GM21423 (cell line): ENCODE measurements around the gene RXFP4.

Experiments
- ATAC-seq: cut with Tn5 transposase; IDR thresholded peaks from one replicate; pipeline ENCODE4 v1.9.1; 2021; ENCODE audit warnings: mild to moderate bottlenecking, moderate library complexity; ENCODE audit not compliant: unreplicated experiment

RXFP4 gene

DNA sequence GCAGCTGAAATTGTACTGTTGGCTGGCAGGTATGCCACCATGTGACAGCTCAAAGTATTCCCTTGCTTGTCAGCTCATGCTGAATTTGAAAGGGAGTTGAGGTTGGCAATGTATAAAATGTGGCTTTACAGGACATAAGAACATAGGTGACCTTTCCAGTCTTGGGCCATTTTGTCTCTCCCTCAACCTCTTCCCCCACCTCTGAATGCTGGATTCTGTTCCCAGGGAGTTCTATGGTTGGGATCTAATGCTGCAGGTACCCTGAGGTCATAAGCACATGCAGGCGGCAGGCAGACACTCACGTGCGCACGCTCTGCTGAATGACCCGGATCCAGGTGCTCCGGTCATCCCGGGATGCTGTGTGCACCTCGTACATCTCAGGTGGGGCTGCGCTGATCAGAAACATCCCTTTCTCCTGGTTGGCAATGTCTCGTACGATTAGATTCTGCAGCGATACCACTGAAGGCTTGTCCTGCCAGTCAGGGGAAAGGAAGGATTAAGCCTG, 16.0 kb downstream of the RXFP4 start:
- ATAC-seq, result no peak

DNA sequence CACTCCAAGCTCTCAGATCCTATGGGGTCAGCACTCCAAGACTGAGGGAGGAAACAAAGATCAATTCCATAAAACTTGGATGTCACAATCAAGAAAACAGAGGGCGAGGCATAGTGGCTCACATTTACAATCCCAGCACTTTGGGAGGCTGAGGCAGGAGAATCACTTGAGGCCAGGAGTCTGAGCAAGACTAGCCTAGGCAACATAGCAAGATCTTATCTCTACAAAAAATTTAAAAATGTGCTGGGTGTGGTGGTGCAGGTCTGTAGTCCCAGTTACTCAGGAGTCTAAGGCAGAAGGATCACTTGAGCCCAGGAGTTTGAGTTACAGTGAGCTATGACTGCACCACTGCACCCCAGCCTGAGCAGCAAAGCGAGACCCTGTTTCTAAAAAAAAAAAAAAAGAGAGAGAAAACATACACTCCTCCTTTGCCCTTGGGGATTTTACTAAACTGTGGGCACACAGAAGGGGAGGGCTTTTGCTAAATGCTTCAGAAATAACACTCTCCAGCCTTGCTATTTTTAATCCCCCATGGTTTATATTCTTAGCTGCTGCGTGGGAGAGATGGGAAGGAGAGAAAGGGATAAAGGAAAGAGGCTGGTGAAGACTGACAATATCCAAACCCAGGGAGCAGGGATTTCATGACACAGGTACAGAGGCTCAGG, 18.8 kb downstream of the RXFP4 start:
- ATAC-seq, result no peak

DNA sequence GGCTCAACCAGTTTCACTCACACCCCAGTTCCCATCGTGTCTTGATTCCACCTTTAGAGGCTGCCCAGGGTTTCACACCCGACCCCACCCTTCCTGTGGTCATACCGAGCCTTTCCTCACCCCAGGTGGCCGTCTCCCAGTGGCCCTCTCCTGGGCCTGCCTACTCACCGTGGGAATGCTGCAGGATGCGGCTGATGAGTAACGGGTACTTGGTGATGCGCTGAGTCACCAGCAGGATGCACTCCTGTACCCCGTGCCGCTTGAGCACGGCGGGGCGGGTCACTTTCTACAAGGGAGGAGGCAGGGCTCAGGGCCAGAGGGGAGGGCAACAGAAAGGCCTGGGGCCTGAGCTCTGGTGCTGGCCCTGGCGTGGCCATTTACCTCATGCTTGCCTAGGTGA, 20.5 kb downstream of the RXFP4 start:
- ATAC-seq, result no peak

DNA sequence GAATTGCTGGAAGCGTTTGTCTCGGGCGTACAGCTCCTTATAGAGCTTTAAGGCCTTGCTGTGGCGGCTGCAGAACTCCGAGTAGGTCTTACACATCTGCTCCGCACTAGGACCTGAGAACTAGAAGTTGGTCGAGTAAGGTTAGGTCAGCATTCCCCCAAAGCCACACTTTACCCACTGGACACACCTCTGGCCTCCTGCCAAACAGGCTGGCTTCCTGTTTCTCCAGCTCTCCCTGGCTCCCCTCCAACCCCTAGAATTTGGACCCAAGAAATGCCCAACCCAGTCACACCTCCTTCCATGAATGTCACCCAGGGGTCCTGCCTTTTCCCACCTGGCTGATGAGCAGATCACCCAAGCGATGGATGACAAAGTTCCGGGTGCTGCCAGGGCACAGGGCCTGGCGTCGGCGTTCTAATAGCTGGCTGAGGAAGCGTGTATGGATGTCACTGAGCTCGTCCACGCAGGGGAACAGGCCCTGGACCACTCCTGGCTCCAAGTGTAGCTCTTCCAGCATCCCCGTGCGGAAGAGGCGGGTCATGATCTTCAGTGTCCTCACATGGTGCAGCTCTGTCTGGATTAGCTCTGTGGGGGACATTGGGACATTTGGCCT, 21.3 kb downstream of the RXFP4 start:
- ATAC-seq, result no peak

DNA sequence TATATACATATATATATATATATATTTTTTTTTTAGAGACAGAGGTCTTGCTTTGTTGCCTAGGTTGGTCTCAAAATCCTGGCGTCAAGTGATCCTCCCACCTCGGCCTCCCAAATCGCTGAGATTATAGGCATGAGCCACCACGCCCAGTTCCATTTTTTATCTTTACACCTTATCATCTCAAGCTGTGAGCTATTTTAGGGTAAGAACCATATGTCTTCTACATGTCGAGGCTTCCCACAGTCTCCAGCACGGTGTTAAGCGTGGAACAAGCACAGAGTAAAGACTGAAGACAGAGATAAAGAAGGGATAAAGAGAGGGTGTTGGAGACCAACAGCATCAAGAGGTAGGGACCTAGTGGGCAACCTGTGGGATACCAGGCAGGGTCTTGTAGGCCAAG, 22.8 kb downstream of the RXFP4 start:
- no peak for ATAC-seq

DNA sequence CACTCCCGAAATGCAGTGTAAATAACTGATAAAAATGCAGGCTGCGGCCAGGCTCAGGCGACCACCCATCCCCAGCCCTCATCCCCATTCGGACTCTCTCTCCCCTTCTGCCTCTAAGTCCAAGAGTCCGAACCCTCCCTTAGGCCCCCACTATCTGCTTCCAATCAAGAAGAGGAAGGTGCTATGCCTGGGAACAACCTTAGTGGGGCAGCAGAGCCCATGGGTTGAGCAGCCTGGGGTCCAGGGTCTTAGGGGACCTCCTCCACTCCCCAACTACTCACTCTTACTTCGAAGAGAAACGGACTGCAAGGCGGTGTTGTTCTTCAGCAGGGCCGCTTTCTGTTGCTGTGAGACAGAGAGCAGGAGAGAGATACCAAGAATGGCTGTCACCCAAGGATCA, 24.7 kb downstream of the RXFP4 start:
- ATAC-seq, result no peak

DNA sequence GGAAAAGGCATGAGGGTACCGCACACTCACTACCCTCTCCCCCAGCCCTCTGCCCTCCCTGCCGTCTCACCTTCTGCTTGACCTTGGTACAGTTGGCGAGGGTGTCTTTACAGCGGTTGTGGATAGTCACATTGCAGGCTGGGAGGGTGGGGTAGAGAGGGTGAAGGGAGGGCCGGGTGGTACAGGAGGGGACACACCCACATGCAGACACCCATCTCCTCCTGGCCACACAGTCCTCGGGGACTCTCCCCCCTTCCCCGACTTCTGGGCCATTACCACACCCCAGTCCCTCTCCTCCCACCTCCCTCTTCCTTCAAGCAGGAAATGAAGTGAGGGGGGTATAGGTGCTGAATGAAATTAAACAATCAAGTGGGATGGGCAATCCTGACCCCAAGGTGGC, 25.3 kb downstream of the RXFP4 start:
- ATAC-seq, result no peak

DNA sequence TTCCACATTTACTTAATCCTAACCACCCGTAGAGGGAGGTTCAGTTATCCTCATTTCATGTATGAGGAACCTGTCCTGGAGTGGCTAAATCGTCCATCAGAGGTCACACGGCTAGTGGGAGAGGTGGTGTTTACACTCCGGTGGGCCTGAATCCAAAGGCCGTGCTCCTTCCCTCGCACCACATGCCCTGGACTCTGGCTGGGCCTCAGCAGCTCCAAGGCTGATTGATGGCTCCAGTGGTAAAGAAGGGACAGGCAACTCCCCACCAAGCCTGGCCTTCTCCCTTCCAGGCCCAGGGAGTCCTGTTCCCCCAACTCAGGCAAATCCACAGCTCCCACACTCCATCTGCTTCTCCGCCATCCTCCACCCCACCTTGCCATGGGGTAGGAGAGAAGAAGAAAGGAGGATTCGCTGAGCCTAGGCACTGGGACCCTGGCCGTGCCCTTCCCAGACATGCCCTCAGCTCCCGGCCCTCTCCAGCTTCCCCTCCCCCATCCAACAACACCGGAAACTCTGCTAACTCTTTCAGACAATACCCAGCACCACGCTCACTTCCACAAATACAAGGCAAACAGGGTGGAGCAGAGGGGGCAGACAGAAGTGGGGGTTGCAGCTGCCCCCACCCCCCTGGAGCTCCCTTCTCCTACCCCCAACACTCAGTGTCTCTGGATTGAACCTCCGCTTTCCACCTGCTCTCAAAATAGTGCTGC, 26.1 kb downstream of the RXFP4 start:
- no peak for ATAC-seq

DNA sequence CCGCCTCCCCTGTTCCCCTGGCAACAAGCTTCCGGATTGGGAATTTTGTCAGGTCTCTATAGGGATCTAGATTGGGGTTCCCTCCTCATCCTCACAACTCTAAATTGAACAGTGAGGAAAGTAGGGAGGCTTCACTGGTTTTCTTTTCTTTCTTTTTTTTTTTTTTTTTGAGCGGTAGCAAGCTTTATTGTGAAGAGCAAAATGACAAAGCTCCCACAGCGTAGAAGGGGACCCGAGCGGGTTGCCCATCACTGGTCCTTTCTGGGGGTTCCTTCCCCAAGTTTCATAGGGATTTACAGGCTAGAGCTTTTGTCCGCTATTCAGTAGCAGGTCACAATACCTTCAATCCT, 26.6 kb downstream of the RXFP4 start:
- ATAC-seq, result no peak

DNA sequence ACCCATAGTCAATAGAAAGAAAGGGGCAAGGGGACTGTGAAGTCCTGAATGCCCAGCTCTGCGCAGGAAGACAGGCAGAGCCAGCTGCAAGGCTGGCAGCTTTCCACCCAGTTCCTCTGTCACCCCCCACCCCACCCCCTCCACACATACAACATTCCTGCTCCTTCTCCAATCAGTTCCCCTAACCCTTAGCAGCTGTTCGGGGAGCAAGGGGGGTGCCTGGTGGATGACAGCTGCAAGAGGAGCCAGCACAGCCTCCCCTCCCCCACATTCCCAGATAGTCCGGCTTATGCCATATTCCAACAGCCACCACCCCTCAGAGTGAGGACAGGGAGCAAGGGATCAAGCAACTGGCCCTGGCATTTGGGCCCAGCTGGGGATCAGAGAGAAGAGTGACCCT, 27.2 kb downstream of the RXFP4 start:
- no peak for ATAC-seq

DNA sequence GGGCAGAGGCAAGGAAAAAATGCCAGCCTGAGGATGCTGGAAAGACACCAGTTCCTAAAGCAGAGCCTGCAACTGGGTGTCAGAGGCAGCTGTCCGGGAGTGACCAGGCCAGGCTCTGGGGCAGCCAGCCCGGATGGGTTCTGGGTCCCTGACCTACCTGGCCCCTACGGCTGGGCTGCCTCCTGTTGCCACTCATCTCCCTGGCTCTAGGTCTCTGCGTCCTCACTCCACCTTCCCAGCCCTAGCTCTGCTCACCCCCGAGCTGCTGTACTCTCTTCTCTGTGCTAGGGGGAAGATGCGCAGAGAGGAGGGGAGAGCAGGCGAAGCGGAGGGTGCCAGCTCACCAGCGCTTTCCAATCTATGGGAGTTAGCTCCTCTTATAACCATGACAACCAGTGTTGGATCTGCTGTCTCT, 27.9 kb downstream of the RXFP4 start:
- ATAC-seq, result no peak

DNA sequence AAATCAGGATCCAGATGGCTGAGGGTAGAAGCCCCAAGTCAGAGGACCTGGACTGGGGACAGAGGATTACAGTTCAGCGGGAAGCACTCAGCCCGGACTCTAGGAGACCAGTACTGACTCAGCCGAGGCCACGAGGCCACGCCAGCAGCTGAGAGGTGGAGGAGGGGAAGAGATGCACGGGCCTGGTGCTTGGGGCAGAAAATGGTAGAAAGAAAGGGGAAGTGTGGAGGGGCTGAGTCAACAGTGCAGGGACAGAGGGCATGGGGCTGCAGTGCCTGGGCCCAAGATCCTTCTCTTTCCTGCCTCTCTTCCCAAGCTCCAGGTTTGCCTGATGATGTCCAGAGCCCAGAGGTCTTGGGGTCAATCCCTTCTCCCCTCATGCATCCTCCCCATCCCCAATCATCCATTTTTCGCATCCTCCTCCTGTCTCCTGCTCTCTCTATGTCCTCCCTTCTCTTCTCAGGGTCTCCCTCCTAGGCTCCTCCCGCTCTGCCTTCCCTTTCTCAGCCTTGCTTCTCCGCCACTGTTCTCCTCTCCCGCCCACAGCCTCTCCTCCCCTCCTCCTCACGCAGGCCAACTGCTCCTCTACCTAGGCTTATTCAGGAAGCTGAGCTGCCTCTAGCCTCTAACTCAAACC, 29.2 kb downstream of the RXFP4 start:
- ATAC-seq, result peak; percentile 50

DNA sequence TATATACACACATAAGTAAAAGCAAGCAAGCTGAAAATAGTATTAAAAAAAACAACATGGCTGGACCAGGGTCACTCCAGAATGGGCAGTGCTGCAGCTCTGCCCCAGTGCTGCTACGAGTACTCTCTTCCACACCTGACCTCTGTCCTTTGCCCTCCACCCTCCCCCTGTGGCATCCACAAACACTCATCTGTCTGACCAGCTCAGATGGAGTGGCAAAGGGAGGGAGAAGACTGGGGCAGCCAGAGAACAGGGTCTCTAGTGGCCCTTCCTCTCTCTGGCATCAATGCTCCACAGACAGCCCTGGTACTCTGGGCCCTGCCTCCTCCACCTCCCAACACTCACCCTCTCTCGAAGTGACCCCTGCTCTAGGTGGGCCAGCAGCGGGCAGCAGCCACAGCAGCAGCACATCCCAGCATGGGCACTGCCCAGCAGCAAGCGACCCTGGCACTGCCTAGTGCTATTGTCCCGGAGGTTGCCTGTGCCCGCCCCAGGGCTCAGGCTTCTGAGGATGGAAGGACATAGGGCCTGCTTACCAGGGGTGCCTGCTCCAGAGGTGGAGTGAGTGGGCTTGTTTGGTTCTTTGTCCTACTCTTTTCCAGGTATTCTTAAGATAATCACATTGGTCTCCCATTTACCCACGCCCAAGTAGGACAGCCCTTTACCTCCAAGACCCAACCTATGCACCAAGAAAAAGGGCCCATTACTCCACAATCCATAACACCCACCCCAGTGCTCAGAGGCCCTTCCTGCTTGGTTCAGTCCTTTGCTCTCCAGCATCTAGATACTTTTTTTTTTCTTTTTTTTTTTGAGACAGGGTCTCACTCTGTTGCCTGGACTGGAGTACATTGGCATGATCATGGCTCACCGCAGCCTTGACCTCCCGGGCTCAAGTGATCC, 30.7 kb downstream of the RXFP4 start:
- ATAC-seq, result no peak

DNA sequence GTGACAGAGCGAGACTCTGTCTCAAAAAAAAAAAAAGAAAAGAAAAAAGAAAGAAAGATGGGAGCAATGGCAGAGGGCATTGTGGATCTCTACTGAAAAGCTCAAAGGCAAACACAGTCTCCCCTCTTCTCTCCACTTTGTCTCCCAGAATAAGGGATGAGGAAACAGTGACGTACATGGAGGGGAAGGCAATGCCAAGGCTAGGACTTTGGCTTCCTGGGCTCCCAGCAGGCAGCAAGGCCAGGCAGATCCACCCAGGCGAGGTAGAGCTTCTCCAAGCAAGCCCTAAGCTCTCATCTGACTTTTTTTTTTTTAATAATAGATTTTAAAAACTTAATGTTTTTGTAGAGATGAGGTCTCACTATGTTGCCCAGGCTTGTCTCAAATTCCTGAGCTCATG, 32.3 kb downstream of the RXFP4 start:
- no peak for ATAC-seq

DNA sequence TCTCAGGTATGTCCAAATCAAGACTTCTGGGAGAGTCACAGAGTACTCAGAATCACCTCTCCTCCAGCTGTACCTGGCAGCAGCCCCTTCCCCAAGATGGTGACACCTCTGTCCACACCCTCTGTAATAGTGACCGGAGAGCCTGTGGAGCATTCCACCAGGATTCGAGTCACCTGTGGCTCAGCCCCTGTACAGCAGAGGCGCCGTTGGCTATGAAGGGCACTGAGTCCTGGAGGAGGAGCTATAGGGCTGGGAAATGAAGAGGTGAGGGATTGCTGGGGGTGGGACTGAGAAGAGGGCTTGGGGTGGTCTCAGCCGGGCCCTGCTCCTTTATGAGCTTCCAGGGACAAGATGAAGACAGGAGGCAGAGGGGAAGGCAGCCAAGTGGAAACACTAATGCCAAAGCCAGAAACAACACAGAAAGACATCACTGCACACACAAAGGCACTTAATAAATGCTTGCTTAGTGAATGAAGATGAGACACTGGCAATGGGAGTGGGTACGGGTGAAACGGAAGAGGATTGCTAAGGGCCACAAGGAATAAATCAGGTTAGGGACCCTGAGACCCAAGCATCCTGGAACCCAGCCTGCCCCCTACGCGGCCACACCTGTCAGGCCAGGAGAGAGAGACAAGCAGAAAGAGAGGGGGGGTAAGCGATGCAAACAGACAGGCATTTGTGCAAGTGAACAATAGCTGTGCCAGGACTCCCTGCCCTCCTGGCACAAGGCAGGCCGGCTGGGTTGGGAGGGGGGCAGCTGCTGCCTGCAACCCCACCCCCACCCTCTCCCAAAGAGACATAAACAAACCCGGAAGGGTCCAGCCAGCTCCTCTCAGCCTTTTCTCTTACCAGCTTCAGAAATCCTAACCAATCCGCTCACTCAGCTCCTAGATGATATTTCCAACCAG, 33.0 kb downstream of the RXFP4 start:
- no peak for ATAC-seq

DNA sequence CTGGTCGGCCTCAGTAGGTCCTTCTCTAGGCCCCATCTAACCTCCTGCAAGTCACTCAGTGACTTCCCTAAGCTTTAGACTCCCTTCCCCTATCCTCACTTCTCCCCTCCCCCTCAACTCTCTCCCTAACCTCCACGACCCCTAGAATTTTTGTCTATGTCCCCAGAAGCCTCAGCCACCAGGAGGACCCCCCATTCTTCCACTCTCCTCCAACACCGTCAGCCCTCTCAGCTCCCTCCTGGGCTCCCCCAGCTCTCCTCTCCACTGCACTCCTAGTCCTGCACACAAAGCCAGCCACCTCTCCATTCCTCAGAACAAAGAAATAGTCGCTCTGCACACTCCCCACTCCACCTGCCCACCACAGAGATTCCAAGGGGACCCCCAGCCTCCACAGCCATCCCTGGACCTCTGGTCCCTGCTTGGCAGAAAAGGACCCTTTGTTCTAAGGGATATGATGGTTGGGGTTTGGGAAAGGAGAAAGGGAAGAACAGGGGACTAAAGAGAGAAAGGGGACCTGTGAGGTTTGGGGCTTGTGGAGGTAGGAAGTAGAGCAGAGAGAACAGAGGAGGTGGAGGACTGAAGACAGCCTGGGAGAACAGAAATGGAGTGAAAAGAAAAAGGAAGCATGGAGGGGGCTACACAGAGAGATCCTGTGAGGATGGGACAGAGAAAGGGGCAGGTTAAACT, 34.1 kb downstream of the RXFP4 start:
- no peak for ATAC-seq

DNA sequence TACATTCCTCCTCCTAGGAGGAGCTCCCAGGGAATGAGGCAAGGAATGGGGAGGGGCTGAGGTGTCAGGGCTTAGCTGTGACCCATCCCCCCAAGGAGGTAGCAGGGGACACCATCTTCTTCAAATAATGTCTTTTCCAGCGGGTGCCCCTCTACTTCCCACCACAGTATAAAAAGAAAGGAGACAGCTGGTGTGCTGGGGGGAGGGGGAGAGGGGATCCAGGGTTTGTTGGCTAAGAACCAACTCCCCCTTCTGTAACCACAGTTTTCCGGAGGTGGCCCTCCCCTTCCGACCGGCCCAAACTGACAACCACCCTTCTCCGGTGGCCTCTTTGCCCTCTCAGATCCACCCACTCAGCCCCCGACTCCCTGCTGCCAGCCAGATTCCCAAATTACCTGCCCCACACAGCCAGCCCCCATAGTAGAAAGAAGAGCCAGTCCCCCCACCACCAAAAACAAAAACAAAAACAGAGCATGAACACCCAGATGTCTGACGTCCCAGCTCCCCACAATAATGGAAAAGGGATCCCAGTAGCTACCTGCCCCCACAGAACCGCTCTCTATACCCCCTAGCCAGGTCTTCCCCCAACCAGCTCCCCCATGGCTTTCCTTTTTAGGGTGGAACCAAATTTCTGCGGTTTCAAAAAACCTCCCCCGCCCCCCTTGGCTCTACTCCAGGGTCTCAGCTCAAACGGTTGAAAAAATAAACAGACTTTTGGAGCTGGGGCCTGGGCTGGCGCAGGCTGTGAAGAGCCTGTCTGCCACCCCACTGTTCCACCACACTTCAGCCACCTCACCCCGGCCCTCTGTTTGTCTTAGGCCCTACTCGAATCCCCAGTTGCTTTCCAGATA, 34.8 kb downstream of the RXFP4 start:
- ATAC-seq, result no peak
